H1 (cell line): Measurements from ENCODE around the gene NSG2. TPM values are rescaled to one million over a fixed set of nuclear protein-coding genes. Genes with fewer than 3 reads are reported as not detected.

ENCODE experiments used
- CTCF ChIA-PET: fragments of 300-600 bp; sonication (Branson Sonifier 250); formaldehyde crosslinking; loops from one replicate; lab custom pipeline; 2021; ENCODE audit not compliant: partially characterized antibody; lab: Charles Lee
- POLR2A ChIA-PET: fragments of 300-600 bp; sonication (Branson Sonifier 250); formaldehyde crosslinking; loops from one replicate; lab custom pipeline; 2021; ENCODE audit warnings: inconsistent platforms; ENCODE audit not compliant: partially characterized antibody; lab: Charles Lee
- DNase-seq, 2 experiments: peaks; one replicate each; pipeline versions ENCODE4 v3.0.0 to v3.0.0-alpha.2; 2010 to 2022; ENCODE audit warnings: low spot score in 2 of 2, low read depth in 1 of 2, mixed read lengths in 1 of 2
- FAIRE-seq: peaks from 2 replicates; lab custom pipeline; 2011; peaks lifted over from hg19 to GRCh38; lab: Jason Lieb, UNC
- H2AFZ ChIP-seq: 2 replicates; pipeline ENCODE4 v1.8.1; 2012; ENCODE audit warnings: low read length, inconsistent platforms
- H2AK5ac ChIP-seq: 2 replicates; pipeline ENCODE4 v1.6.1; 2013; ENCODE audit warnings: low read depth, low read length
- H2BK120ac ChIP-seq: replicated peaks from 2 replicates; pipeline ENCODE3; 2013; ENCODE audit warnings: low read depth, low read length, inconsistent platforms
- H2BK12ac ChIP-seq: 2 replicates; pipeline ENCODE4 v1.6.1; 2013; ENCODE audit warnings: low read depth, low read length
- H2BK15ac ChIP-seq: 2 replicates; pipeline ENCODE4 v1.6.1; 2013; ENCODE audit warnings: low read length
- H2BK20ac ChIP-seq: 2 replicates; pipeline ENCODE4 v1.6.1; 2013; ENCODE audit warnings: low read length
- H2BK5ac ChIP-seq: 2 replicates; pipeline ENCODE4 v1.6.1; 2013; ENCODE audit warnings: low read depth, low read length
- H3K14ac ChIP-seq: 2 replicates; pipeline ENCODE4 v1.6.1; 2013; ENCODE audit warnings: inconsistent platforms; ENCODE audit not compliant: insufficient read length
- H3K18ac ChIP-seq: 2 replicates; pipeline ENCODE4 v1.6.1; 2013; ENCODE audit warnings: low read length; ENCODE audit errors: extremely low read depth
- H3K23ac ChIP-seq: 2 replicates; pipeline ENCODE4 v1.6.1; 2013; ENCODE audit warnings: inconsistent platforms; ENCODE audit not compliant: insufficient read length
- H3K23me2 ChIP-seq: 2 replicates; pipeline ENCODE4 v1.6.1; 2013; ENCODE audit warnings: low read depth, low read length
- H3K27ac ChIP-seq: 2 replicates; pipeline ENCODE4 v1.6.1; 2011; ENCODE audit warnings: low read depth, low read length, inconsistent platforms
- H3K27me3 ChIP-seq, 4 experiments: replicated peaks in 1 of 4; 1 replicate in 1 of 4; 2 replicates in 3 of 4; pipeline versions ENCODE4 v1.6.1 to v1.8.1; 2011 to 2013; ENCODE audit warnings: low read length in 3 of 4, mild to moderate bottlenecking in 3 of 4, inconsistent platforms in 2 of 4, mixed read lengths in 2 of 4, moderate library complexity in 1 of 4; ENCODE audit not compliant: control insufficient read depth in 3 of 4, insufficient read depth in 3 of 4; ENCODE audit errors: extremely low read depth in 1 of 4
- H3K36me3 ChIP-seq, 4 experiments: 2 replicates each; pipeline versions ENCODE4 v1.6.1 to v1.8.1; 2011 to 2013; ENCODE audit warnings: mild to moderate bottlenecking in 4 of 4, low read length in 3 of 4, moderate library complexity in 2 of 4, control low read depth in 1 of 4, inconsistent platforms in 1 of 4; ENCODE audit not compliant: insufficient read depth in 4 of 4, control insufficient read depth in 2 of 4
- H3K4ac ChIP-seq: replicated peaks from 2 replicates; pipeline ENCODE3; 2013; ENCODE audit warnings: low read length, low read depth, mixed read lengths, inconsistent platforms; ENCODE audit not compliant: insufficient read length
- H3K4me1 ChIP-seq, 4 experiments: replicated peaks in 1 of 4; 1 replicate in 1 of 4; 2 replicates in 3 of 4; pipeline versions ENCODE4 v1.6.1 to v1.8.1; 2011 to 2013; ENCODE audit warnings: low read length in 3 of 4, inconsistent platforms in 2 of 4, mixed read lengths in 1 of 4; ENCODE audit not compliant: insufficient read depth in 4 of 4, control insufficient read depth in 3 of 4
- H3K4me2 ChIP-seq, 2 experiments: 2 replicates each; pipeline versions ENCODE4 v1.6.1 to v1.8.1; 2011 to 2013; ENCODE audit warnings: low read depth in 2 of 2, low read length in 2 of 2, control low read depth in 1 of 2, inconsistent platforms in 1 of 2, mild to moderate bottlenecking in 1 of 2; ENCODE audit not compliant: insufficient read depth in 1 of 2
- H3K4me3 ChIP-seq, 4 experiments: fragments of 200-600, 300-600 bp in 1 of 4; sonication (generic), shearing (Covaris generic), sonication (Bioruptor Twin) in 1 of 4; 2 replicates each; pipeline versions ENCODE4 v1.5.1 to v1.8.1; 2011 to 2016; ENCODE audit warnings: low read length in 4 of 4, low read depth in 3 of 4, control low read depth in 2 of 4, inconsistent platforms in 2 of 4, mild to moderate bottlenecking in 2 of 4, mixed read lengths in 1 of 4, moderate library complexity in 1 of 4; ENCODE audit not compliant: insufficient read depth in 2 of 4; ENCODE audit errors: extremely low read depth in 1 of 4
- H3K56ac ChIP-seq: replicated peaks from 2 replicates; pipeline ENCODE3; 2013; ENCODE audit warnings: low read depth, mild to moderate bottlenecking, mixed read lengths, low read length, inconsistent platforms; ENCODE audit not compliant: insufficient read length
- H3K79me1 ChIP-seq: 2 replicates; pipeline ENCODE4 v1.6.1; 2013; ENCODE audit warnings: low read depth, low read length, control low read depth
- H3K79me2 ChIP-seq, 2 experiments: 2 replicates each; pipeline versions ENCODE4 v1.6.1 to v1.8.1; 2012 to 2013; ENCODE audit warnings: low read length in 2 of 2, mild to moderate bottlenecking in 2 of 2, inconsistent platforms in 1 of 2; ENCODE audit not compliant: insufficient read depth in 2 of 2, control insufficient read depth in 1 of 2
- H3K9ac ChIP-seq, 4 experiments: replicated peaks in 1 of 4; 1 replicate in 1 of 4; 2 replicates in 3 of 4; pipeline versions ENCODE4 v1.6.1 to v1.8.1; 2011 to 2013; ENCODE audit warnings: low read depth in 3 of 4, low read length in 3 of 4, control low read depth in 2 of 4, mild to moderate bottlenecking in 2 of 4, moderate library complexity in 2 of 4, inconsistent platforms in 1 of 4; ENCODE audit errors: extremely low read depth in 1 of 4
- H3K9me3 ChIP-seq, 2 experiments: 2 replicates each; pipeline versions ENCODE4 v1.6.1 to v1.8.1; 2012 to 2013; ENCODE audit warnings: mild to moderate bottlenecking in 2 of 2, moderate library complexity in 2 of 2, control low read depth in 1 of 2, inconsistent platforms in 1 of 2, low read depth in 1 of 2, low read length in 1 of 2, mixed read lengths in 1 of 2; ENCODE audit not compliant: insufficient read depth in 2 of 2
- H4K20me1 ChIP-seq, 2 experiments: replicated peaks in 1 of 2; 2 replicates each; pipeline versions ENCODE3 to v1.8.1; 2011 to 2013; ENCODE audit warnings: inconsistent platforms in 2 of 2, low read length in 2 of 2, mild to moderate bottlenecking in 1 of 2; ENCODE audit not compliant: insufficient read depth in 2 of 2, control insufficient read depth in 1 of 2
- H4K5ac ChIP-seq: 2 replicates; pipeline ENCODE4 v1.6.1; 2013; ENCODE audit warnings: low read length, low read depth, mixed read lengths, inconsistent platforms; ENCODE audit not compliant: insufficient read length
- H4K8ac ChIP-seq: 2 replicates; pipeline ENCODE4 v1.8.0; 2013; ENCODE audit warnings: mild to moderate bottlenecking, moderate library complexity, low read length, inconsistent platforms; ENCODE audit not compliant: insufficient read depth; ENCODE audit errors: extremely low read depth
- H4K91ac ChIP-seq: replicated peaks from 2 replicates; pipeline ENCODE3; 2013; ENCODE audit warnings: low read length, mixed read lengths, inconsistent platforms; ENCODE audit not compliant: insufficient read length
- BCL11A ChIP-seq, 2 experiments: IDR thresholded peaks; one replicate each; pipeline ENCODE4 v1.6.1; 2011; ENCODE audit warnings: low read depth in 2 of 2, low read length in 2 of 2, mild to moderate bottlenecking in 2 of 2
- BRCA1 ChIP-seq: IDR thresholded peaks from 2 replicates; pipeline ENCODE4 v1.6.1; 2012; ENCODE audit warnings: low read depth, low read length, improper control_type of control experiment
- CBX5 ChIP-seq: fragments of 300-800, 300-1000 bp; sonication (generic); IDR thresholded peaks from 2 replicates; pipeline ENCODE4 v1.7.1; 2016; ENCODE audit warnings: antibody characterized with exemption, low read length, low read depth
- E2F6 ChIP-seq: IDR thresholded peaks from 2 replicates; pipeline ENCODE4 v1.6.1; 2012; ENCODE audit warnings: inconsistent platforms
- FOSL1 ChIP-seq: IDR thresholded peaks from 2 replicates; pipeline ENCODE4 v1.6.1; 2011; ENCODE audit warnings: mild to moderate bottlenecking, low read depth, low read length, moderate library complexity; ENCODE audit not compliant: insufficient read depth
- HDAC6 ChIP-seq: IDR thresholded peaks from one replicate; pipeline ENCODE4 v1.7.1; 2012; ENCODE audit warnings: low read depth, mild to moderate bottlenecking, inconsistent platforms, low read length, moderate library complexity
- JUND ChIP-seq: IDR thresholded peaks from 2 replicates; pipeline ENCODE4 v1.6.1; 2011; ENCODE audit warnings: mild to moderate bottlenecking, improper control_type of control experiment, low read length
- NRF1 ChIP-seq: IDR thresholded peaks from 2 replicates; pipeline ENCODE4 v1.6.1; 2011; ENCODE audit warnings: mild to moderate bottlenecking, low read depth, low read length, improper control_type of control experiment
- POU5F1 ChIP-seq: IDR thresholded peaks from 2 replicates; pipeline ENCODE4 v1.6.1; 2011; ENCODE audit warnings: low read depth, mild to moderate bottlenecking, low read length, moderate library complexity
- RBBP5 ChIP-seq: IDR thresholded peaks from 2 replicates; pipeline ENCODE4 v1.7.1; 2012; ENCODE audit warnings: low read depth, mild to moderate bottlenecking, inconsistent platforms, low read length, moderate library complexity, borderline replicate concordance
- SIN3A ChIP-seq, 2 experiments: IDR thresholded peaks in 1 of 2; conservative IDR thresholded peaks in 1 of 2; 2 replicates each; pipeline ENCODE4 v1.6.1; 2011 to 2012; ENCODE audit warnings: low read length in 2 of 2, improper control_type of control experiment in 1 of 2, low read depth in 1 of 2, mild to moderate bottlenecking in 1 of 2
- SIRT6 ChIP-seq: IDR thresholded peaks from one replicate; pipeline ENCODE4 v1.7.1; 2012; ENCODE audit warnings: low read length, inconsistent platforms
- SP1 ChIP-seq: IDR thresholded peaks from 2 replicates; pipeline ENCODE4 v1.6.1; 2011; ENCODE audit warnings: low read depth, low read length
- SP4 ChIP-seq: IDR thresholded peaks from 2 replicates; pipeline ENCODE4 v1.6.1; 2012; ENCODE audit warnings: low read length, inconsistent platforms
- WGBS, 2 experiments: shearing (Covaris generic) in 1 of 2; methylation state at CpG; one replicate each; pipeline versions ENCODE4 v1.1.6 to v1.1.7; 2013 to 2015; ENCODE audit warnings: low lambda C conversion rate in 2 of 2, mixed read lengths in 2 of 2, inconsistent platforms in 1 of 2, low coverage in 1 of 2, missing lambda C conversion rate in 1 of 2; ENCODE audit not compliant: insufficient replicate concordance in 2 of 2, insufficient coverage in 1 of 2, insufficient read length in 1 of 2; ENCODE audit errors: extremely low coverage in 1 of 2, missing lambda C conversion rate in 1 of 2; 5-methylcytosine and 5-hydroxymethylcytosine counted together
- polyA plus RNA-seq, 7 experiments: library from polyadenylated mRNA; depleted of rRNA in 3 of 7; stranded (reverse) in 5 of 7; unstranded in 2 of 7; fragments of >200 nt in 5 of 7; fragments of 200-250 nt in 2 of 7; gene quantifications; 1 replicate in 5 of 7; 2 replicates in 1 of 7; 4 replicates in 1 of 7; pipeline versions ENCODE4 v1.2.1 to v1.2.3, GENCODE V29; 2011 to 2013; ENCODE audit warnings: missing spikeins in 2 of 7, mixed read lengths in 2 of 7
- total RNA-seq: library from RNA; stranded (reverse); fragmentation: NEBNext Ultra II Directional; extraction: Animal tissue kit (Norgen Biotek cat#: 25700); gene quantifications from 2 replicates; pipeline ENCODE4 v1.2.1, GENCODE V29; 2021

The NSG2 gene
- total and polyA plus RNA-seq, 2 of the 8 experiments (the other 6 are each of a cell fraction or from before 2014, with no cell fraction given) = 0.56 to 0.78 TPM

- no peak overlapping the region for H2AFZ ChIP-seq
- H4K5ac ChIP-seq = no peak overlapping the region
- peaks cover 5% of the 10 kb centered on the region; the same call in 1 of the 2 replicates for H3K23me2 ChIP-seq
- H4K20me1 ChIP-seq = no peaks in the 10 kb centered on the region
- H2BK12ac ChIP-seq = no peak overlapping the region
- no peak overlapping the region for H3K9ac ChIP-seq
- DNase-seq = no peak
- H4K8ac ChIP-seq = no peak overlapping the region
- H3K4me2 ChIP-seq = no peak overlapping the region
- H2BK15ac ChIP-seq = no peak overlapping the region
- H3K36me3 ChIP-seq = no peaks in the 10 kb centered on the region
- no peak overlapping the region for H3K4ac ChIP-seq
- no peaks in the 10 kb centered on the region for H3K9me3 ChIP-seq
- FAIRE-seq = no peak
- no peaks in the 10 kb centered on the region for H3K27me3 ChIP-seq
- no peak overlapping the region for H3K18ac ChIP-seq
- ChIA-PET POLR2A (no interaction called here), CTCF (interaction anchor here (0.8 to 1.0 kb wide), 2 partner anchors 11 to 239 kb away, joined by 3 to 5 read pairs; no protein-coding TSS in a partner anchor)
- H3K23ac ChIP-seq = no peak overlapping the region
- no peaks in the 10 kb centered on the region for H3K79me2 ChIP-seq
- H4K91ac ChIP-seq = no peak overlapping the region
- H3K56ac ChIP-seq = no peak overlapping the region
- H2AK5ac ChIP-seq = no peak overlapping the region
- H2BK5ac ChIP-seq = no peak overlapping the region
- no peak overlapping the region for H3K4me3 ChIP-seq
- H3K27ac ChIP-seq = no peak overlapping the region
- no peaks in the 10 kb centered on the region for H3K79me1 ChIP-seq
- no peak overlapping the region for H2BK20ac ChIP-seq
- no peak overlapping the region for H2BK120ac ChIP-seq
- 78% methylated on average over 3 of the region's 3 CpGs; no CpG with 5 or more reads in 1 of the 2 experiments for WGBS, 2 experiments
- H3K14ac ChIP-seq = no peak overlapping the region
- no peaks in the 10 kb centered on the region for H3K4me1 ChIP-seq
- no peak for TF ChIP-seq BRCA1
- TF ChIP-seq HDAC6 = no peak
- no peak for TF ChIP-seq SIRT6
- TF ChIP-seq POU5F1 = no peak
- no peak for TF ChIP-seq SP1
- no peak for TF ChIP-seq BCL11A (IDR thresholded peaks at IDR 0.05; ENCODE audit: low read depth in 2 of 2, low read length in 2 of 2)
- no peak for TF ChIP-seq FOSL1
- TF ChIP-seq JUND = no peak
- no peak for TF ChIP-seq SIN3A (conservative IDR thresholded peaks at IDR 0.05 in 1 of 2, IDR thresholded peaks at IDR 0.05 in 1 of 2; ENCODE audit: low read depth in 1 of 2, low read length in 2 of 2)
- no peak for TF ChIP-seq CBX5
- no peak for TF ChIP-seq RBBP5
- TF ChIP-seq SP4 = no peak
- TF ChIP-seq E2F6 = no peak
- no peak for TF ChIP-seq NRF1
Observed at GRCh38 chr5:174073122-174073660, 27.7 kb downstream of the NSG2 start.
